Naive thymus-derived CD4-positive, alpha-beta T cell (primary cell): ENCODE data around the gene SH3RF3. TPM values are rescaled to one million over a fixed set of nuclear protein-coding genes. Genes with fewer than 3 reads are reported as not detected.
A peak's percentile ranks its signal among the peaks of the same experiment; 100 is the strongest.

Experiments used
- ATAC-seq: fragments of 150-1000 bp; cut with Tn5 transposase; 2 replicates; pipeline ENCODE4 v1.10.0; 2021; ENCODE audit warnings: mild to moderate bottlenecking, moderate library complexity
- CTCF ChIA-PET: fragments of 350-600 bp; sonication (Branson Sonifier 250); formaldehyde crosslinking; loops from one replicate; lab custom pipeline; 2021; ENCODE audit warnings: antibody characterized with exemption; lab: Charles Lee
- POLR2A ChIA-PET: fragments of 350-600 bp; sonication (Branson Sonifier 250); formaldehyde crosslinking; loops from one replicate; lab custom pipeline; 2021; ENCODE audit warnings: antibody characterized with exemption, inconsistent platforms; lab: Charles Lee
- DNase-seq, 9 donors: peaks; one replicate each; pipeline versions ENCODE4 v3.0.0 to v3.0.0-alpha.2; 2020 to 2022; ENCODE audit warnings: mixed read lengths in 1 of 9
- H3K27ac ChIP-seq: one replicate; pipeline ENCODE4 v1.7.0; 2013; ENCODE audit warnings: mild to moderate bottlenecking, low read depth, low read length, moderate library complexity
- H3K27me3 ChIP-seq, 2 donors: one replicate each; pipeline ENCODE4 v1.7.0; 2013; ENCODE audit warnings: low read length in 2 of 2, mild to moderate bottlenecking in 2 of 2, moderate library complexity in 2 of 2; ENCODE audit not compliant: control insufficient read depth in 2 of 2, insufficient read depth in 2 of 2
- H3K36me3 ChIP-seq, 3 experiments: 1 replicate in 2 of 3; 2 replicates in 1 of 3; pipeline ENCODE4 v1.7.0; 2013; ENCODE audit warnings: low read length in 3 of 3, mild to moderate bottlenecking in 3 of 3, moderate library complexity in 1 of 3; ENCODE audit not compliant: insufficient read depth in 3 of 3, control insufficient read depth in 2 of 3
- H3K4me1 ChIP-seq, 2 donors: one replicate each; pipeline ENCODE4 v1.7.0; 2013; ENCODE audit warnings: low read length in 2 of 2, mild to moderate bottlenecking in 2 of 2, moderate library complexity in 1 of 2; ENCODE audit not compliant: control insufficient read depth in 2 of 2, insufficient read depth in 2 of 2
- H3K4me3 ChIP-seq: 2 replicates; pipeline ENCODE4 v1.7.0; 2013; ENCODE audit warnings: mild to moderate bottlenecking, low read length
- H3K9me3 ChIP-seq, 3 experiments: 1 replicate in 2 of 3; 2 replicates in 1 of 3; pipeline ENCODE4 v1.7.0; 2013; ENCODE audit warnings: low read length in 3 of 3; ENCODE audit not compliant: control insufficient read depth in 2 of 3
- H3K27ac Mint-ChIP-seq, 9 donors: one replicate each; pipeline ENCODE4 v1.8.0; 2020 to 2022; ENCODE audit warnings: mixed read lengths in 9 of 9, mild to moderate bottlenecking in 8 of 9, moderate library complexity in 5 of 9, inconsistent platforms in 2 of 9
- H3K27me3 Mint-ChIP-seq, 5 donors: one replicate each; pipeline ENCODE4 v1.8.0; 2021 to 2022; ENCODE audit warnings: mixed read lengths in 5 of 5, mild to moderate bottlenecking in 1 of 5
- H3K36me3 Mint-ChIP-seq, 5 donors: one replicate each; pipeline ENCODE4 v1.8.0; 2020 to 2022; ENCODE audit warnings: mixed read lengths in 5 of 5, mild to moderate bottlenecking in 3 of 5, inconsistent platforms in 1 of 5
- H3K4me1 Mint-ChIP-seq, 7 donors: one replicate each; pipeline ENCODE4 v1.8.0; 2020 to 2022; ENCODE audit warnings: mixed read lengths in 7 of 7, mild to moderate bottlenecking in 3 of 7, inconsistent platforms in 1 of 7
- H3K4me3 Mint-ChIP-seq, 10 donors: one replicate each; pipeline ENCODE4 v1.8.0; 2020 to 2022; ENCODE audit warnings: mild to moderate bottlenecking in 10 of 10, mixed read lengths in 10 of 10, moderate library complexity in 6 of 10, inconsistent platforms in 2 of 10
- H3K9me3 Mint-ChIP-seq, 11 donors: one replicate each; pipeline ENCODE4 v1.8.0; 2020 to 2022; ENCODE audit warnings: mixed read lengths in 11 of 11, mild to moderate bottlenecking in 4 of 11, inconsistent platforms in 1 of 11, moderate library complexity in 1 of 11
- intact Hi-C, 2 donors: fragments of 100-400 bp; cut with micrococcal nuclease; formaldehyde crosslinking; loops; one replicate each; pipeline ENCODE4 v1.15.1; 2023
- polyA plus RNA-seq, 2 donors: library from polyadenylated mRNA; unstranded; fragments of 300-500 nt; fragmentation: Illumina TruSeq; gene quantifications; one replicate each; pipeline ENCODE4 v1.2.3, GENCODE V29; 2021
- total RNA-seq, 6 experiments: library from RNA in 5 of 6; stranded (reverse) in 5 of 6; gene quantifications; 1 replicate in 5 of 6; 2 replicates in 1 of 6; pipeline ENCODE4 v1.2.3 and lab custom pipeline; 2021 to 2026

The SH3RF3 gene
- total and polyA plus RNA-seq, 7 experiments from 2014 or later: 0.19 to 11.5 (median 4.8) TPM

GRCh38 chr2:109405873-109406272, 276.9 kb downstream of the SH3RF3 start:
- H3K27me3 Mint-ChIP-seq: no peaks in the 10 kb centered on the region
- no peaks in the 10 kb centered on the region for H3K27me3 ChIP-seq

GRCh38 chr2:109406301-109406700, 277.3 kb downstream of the SH3RF3 start:
- Mint-ChIP-seq H3K4me3 (no peak overlapping the region), H3K9me3 (peaks cover 0 to 1% (median 0%) of the 10 kb centered on the region in 11 donors), H3K4me1 (peaks cover 0 to 10% (median 0%) of the 10 kb centered on the region in 7 donors), H3K27ac (no peak overlapping the region), H3K27me3 (no peaks in the 10 kb centered on the region), H3K36me3 (peaks cover 0 to 22% (median 3%) of the 10 kb centered on the region in 5 donors)
- intact Hi-C loops: no loop called here
- DNase-seq (no peak), ATAC-seq (no peak)
- H3K27me3 ChIP-seq: no peaks in the 10 kb centered on the region
- H3K9me3 ChIP-seq: no peaks in the 10 kb centered on the region
- no peak overlapping the region for H3K27ac ChIP-seq
- no peaks in the 10 kb centered on the region for H3K4me1 ChIP-seq
- ChIA-PET POLR2A (no interaction called here), CTCF (no interaction called here)
- H3K36me3 ChIP-seq: no peaks in the 10 kb centered on the region
- no peak overlapping the region for H3K4me3 ChIP-seq

More at GRCh38 chr2:109405873-109406272, 276.9 kb downstream of the SH3RF3 start:
- no peak for ATAC-seq
- no peak overlapping the region for H3K4me3 Mint-ChIP-seq
- Histone ChIP-seq H3K4me1 (no peaks in the 10 kb centered on the region), H3K27ac (no peak overlapping the region), H3K4me3 (no peak overlapping the region), H3K36me3 (no peaks in the 10 kb centered on the region), H3K9me3 (no peaks in the 10 kb centered on the region)
- ChIA-PET POLR2A (no interaction called here), CTCF (no interaction called here)
- H3K36me3 Mint-ChIP-seq: peaks cover 0 to 22% (median 3%) of the 10 kb centered on the region in 5 donors
- intact Hi-C loops: no loop called here
- peaks cover 0 to 10% (median 0%) of the 10 kb centered on the region in 7 donors for H3K4me1 Mint-ChIP-seq
- H3K27ac Mint-ChIP-seq: no peak overlapping the region
- peaks cover 0 to 1% (median 0%) of the 10 kb centered on the region in 11 donors for H3K9me3 Mint-ChIP-seq
- no peak for DNase-seq

GRCh38 chr2:109407276-109408042, 278.5 kb downstream of the SH3RF3 start:
- no peak overlapping the region for H3K4me3 ChIP-seq
- H3K36me3 Mint-ChIP-seq: peaks cover 0 to 17% (median 0%) of the 10 kb centered on the region in 5 donors
- no peak for DNase-seq
- no peaks in the 10 kb centered on the region for H3K27me3 Mint-ChIP-seq
- H3K27me3 ChIP-seq: no peaks in the 10 kb centered on the region
- intact Hi-C loops: no loop called here
- no peak overlapping the region for H3K4me3 Mint-ChIP-seq
- POLR2A ChIA-PET: no interaction called here
- no peaks in the 10 kb centered on the region for H3K4me1 ChIP-seq
- no peaks in the 10 kb centered on the region for H3K36me3 ChIP-seq
- CTCF ChIA-PET: interaction anchor here (0.5 kb wide), 1 partner anchor 449 kb away, joined by 3 read pairs; no protein-coding TSS in a partner anchor
- H3K9me3 ChIP-seq: no peaks in the 10 kb centered on the region
- no peak overlapping the region for H3K27ac Mint-ChIP-seq
- H3K27ac ChIP-seq: no peak overlapping the region
- peaks cover 0 to 10% (median 0%) of the 10 kb centered on the region in 7 donors for H3K4me1 Mint-ChIP-seq
- peaks cover 0 to 1% (median 0%) of the 10 kb centered on the region in 11 donors for H3K9me3 Mint-ChIP-seq
- ATAC-seq: no peak

- CTCF ChIA-PET: interaction anchor here (0.7 kb wide), 1 partner anchor 10 kb away, joined by 3 read pairs; no protein-coding TSS in a partner anchor
- Mint-ChIP-seq H3K9me3 (peaks cover 0 to 1% (median 0%) of the 10 kb centered on the region in 11 donors), H3K27ac (peak overlapping the region in 1 of 9 donors; percentile 51), H3K4me3 (no peak overlapping the region), H3K27me3 (no peaks in the 10 kb centered on the region), H3K36me3 (peaks cover 0 to 14% (median 0%) of the 10 kb centered on the region in 5 donors), H3K4me1 (peaks cover 0 to 10% (median 0%) of the 10 kb centered on the region in 7 donors)
- H3K9me3 ChIP-seq: no peaks in the 10 kb centered on the region
- no peak overlapping the region for H3K4me3 ChIP-seq
- H3K27ac ChIP-seq: no peak overlapping the region
- no peaks in the 10 kb centered on the region for H3K27me3 ChIP-seq
- intact Hi-C loops: no loop called here
- ATAC-seq: no peak
- DNase-seq: no peak
- POLR2A ChIA-PET: no interaction called here
- no peaks in the 10 kb centered on the region for H3K4me1 ChIP-seq
- H3K36me3 ChIP-seq: no peaks in the 10 kb centered on the region
Observed at GRCh38 chr2:109408043-109408335, 279.0 kb downstream of the SH3RF3 start.

- H3K4me3 Mint-ChIP-seq: no peak overlapping the region
- Histone ChIP-seq H3K27ac (no peak overlapping the region), H3K36me3 (no peaks in the 10 kb centered on the region), H3K27me3 (no peaks in the 10 kb centered on the region), H3K4me1 (no peaks in the 10 kb centered on the region), H3K4me3 (no peak overlapping the region), H3K9me3 (no peaks in the 10 kb centered on the region)
- DNase-seq (no peak), ATAC-seq (no peak)
- POLR2A ChIA-PET: no interaction called here
- CTCF ChIA-PET: no interaction called here
- peaks cover 0 to 1% (median 0%) of the 10 kb centered on the region in 11 donors for H3K9me3 Mint-ChIP-seq
- intact Hi-C loops: no loop called here
- H3K27ac Mint-ChIP-seq: no peak overlapping the region
- peaks cover 0 to 15% (median 0%) of the 10 kb centered on the region in 5 donors for H3K36me3 Mint-ChIP-seq
- no peaks in the 10 kb centered on the region for H3K27me3 Mint-ChIP-seq
- H3K4me1 Mint-ChIP-seq: peaks cover 0 to 5% (median 0%) of the 10 kb centered on the region in 7 donors
Observed at GRCh38 chr2:109409321-109410038, 280.5 kb downstream of the SH3RF3 start.

GRCh38 chr2:109410039-109410815, 281.2 kb downstream of the SH3RF3 start:
- no peaks in the 10 kb centered on the region for H3K9me3 ChIP-seq
- H3K36me3 Mint-ChIP-seq: peaks cover 0 to 10% (median 0%) of the 10 kb centered on the region in 5 donors
- H3K27me3 Mint-ChIP-seq: no peaks in the 10 kb centered on the region
- H3K27me3 ChIP-seq: no peaks in the 10 kb centered on the region
- H3K4me3 ChIP-seq: no peak overlapping the region
- no peak overlapping the region for H3K27ac ChIP-seq
- no peak overlapping the region for H3K4me3 Mint-ChIP-seq
- intact Hi-C loops: no loop called here
- H3K4me1 ChIP-seq: no peaks in the 10 kb centered on the region
- CTCF ChIA-PET: no interaction called here
- no peak overlapping the region for H3K27ac Mint-ChIP-seq
- ATAC-seq: no peak
- no peak for DNase-seq
- H3K9me3 Mint-ChIP-seq: no peaks in the 10 kb centered on the region
- peaks cover 0 to 5% (median 0%) of the 10 kb centered on the region in 7 donors for H3K4me1 Mint-ChIP-seq
- POLR2A ChIA-PET: no interaction called here
- no peaks in the 10 kb centered on the region for H3K36me3 ChIP-seq
